Mesenchymal stem cell (in vitro differentiated cells and primary cell): ENCODE measurements around the gene ANKRD26.

Experiments used
- DNase-seq: peaks from one replicate; pipeline ENCODE4 v3.0.0-alpha.2; 2013
- H2AFZ ChIP-seq: one replicate; pipeline ENCODE4 v1.6.1; 2013; ENCODE audit warnings: low read depth, mild to moderate bottlenecking, control low read depth, inconsistent platforms, low read length, moderate library complexity
- H2AK5ac ChIP-seq: 2 replicates; pipeline ENCODE4 v1.6.1; 2013; ENCODE audit warnings: low read length, moderate library complexity, mild to moderate bottlenecking, inconsistent platforms; ENCODE audit not compliant: severe bottlenecking
- H2BK120ac ChIP-seq: one replicate; pipeline ENCODE4 v1.6.1; 2013; ENCODE audit warnings: low read depth, mild to moderate bottlenecking, inconsistent platforms, low read length, moderate library complexity
- H2BK12ac ChIP-seq, 2 experiments: one replicate each; pipeline ENCODE4 v1.6.1; 2013; ENCODE audit warnings: inconsistent platforms in 2 of 2, low read length in 2 of 2, mild to moderate bottlenecking in 2 of 2, moderate library complexity in 2 of 2, control low read depth in 1 of 2
- H2BK15ac ChIP-seq: one replicate; pipeline ENCODE4 v1.6.1; 2013; ENCODE audit warnings: mild to moderate bottlenecking, low read depth, inconsistent platforms; ENCODE audit not compliant: poor library complexity, severe bottlenecking
- H2BK5ac ChIP-seq: 2 replicates; pipeline ENCODE4 v1.6.1; 2013; ENCODE audit warnings: low read depth, mild to moderate bottlenecking, low read length, control low read depth, inconsistent platforms; ENCODE audit not compliant: poor library complexity, severe bottlenecking
- H3K14ac ChIP-seq, 2 experiments: one replicate each; pipeline ENCODE4 v1.6.1; 2013; ENCODE audit warnings: inconsistent platforms in 2 of 2, low read length in 2 of 2, control low read depth in 1 of 2, mild to moderate bottlenecking in 1 of 2, moderate library complexity in 1 of 2
- H3K18ac ChIP-seq, 2 experiments: one replicate each; pipeline ENCODE4 v1.6.1; 2013; ENCODE audit warnings: inconsistent platforms in 2 of 2, low read length in 2 of 2, control low read depth in 1 of 2, low read depth in 1 of 2, mild to moderate bottlenecking in 1 of 2
- H3K23ac ChIP-seq, 2 experiments: one replicate each; pipeline ENCODE4 v1.6.1; 2013; ENCODE audit warnings: inconsistent platforms in 2 of 2, low read length in 2 of 2, mild to moderate bottlenecking in 2 of 2, moderate library complexity in 2 of 2, control low read depth in 1 of 2
- H3K27ac ChIP-seq: 2 replicates; pipeline ENCODE4 v1.5.1; 2013; ENCODE audit warnings: mild to moderate bottlenecking, moderate library complexity, low read length, control low read depth, inconsistent platforms; ENCODE audit not compliant: poor library complexity, severe bottlenecking
- H3K27me3 ChIP-seq, 2 experiments: 2 replicates each; pipeline versions ENCODE4 v1.6.1 to v1.7.0; 2013; ENCODE audit warnings: low read length in 2 of 2, mild to moderate bottlenecking in 2 of 2, moderate library complexity in 2 of 2, control low read depth in 1 of 2, inconsistent platforms in 1 of 2; ENCODE audit not compliant: control insufficient read depth in 1 of 2, insufficient read depth in 1 of 2
- H3K36me3 ChIP-seq, 2 experiments: 2 replicates each; pipeline versions ENCODE4 v1.6.1 to v1.7.0; 2013; ENCODE audit warnings: low read length in 2 of 2, control low read depth in 1 of 2, inconsistent platforms in 1 of 2, low read depth in 1 of 2, mild to moderate bottlenecking in 1 of 2; ENCODE audit not compliant: insufficient read depth in 2 of 2, control insufficient read depth in 1 of 2
- H3K4ac ChIP-seq, 2 experiments: one replicate each; pipeline ENCODE4 v1.6.1; 2013; ENCODE audit warnings: inconsistent platforms in 2 of 2, low read length in 2 of 2, mild to moderate bottlenecking in 2 of 2, moderate library complexity in 2 of 2, control low read depth in 1 of 2, low read depth in 1 of 2
- H3K4me1 ChIP-seq: 2 replicates; pipeline ENCODE4 v1.6.1; 2013; ENCODE audit warnings: low read depth, low read length, control low read depth; ENCODE audit not compliant: control insufficient read depth, insufficient read depth
- H3K4me2 ChIP-seq: 2 replicates; pipeline ENCODE4 v1.6.1; 2013; ENCODE audit warnings: low read length, mild to moderate bottlenecking, inconsistent platforms; ENCODE audit not compliant: poor library complexity, severe bottlenecking
- H3K4me3 ChIP-seq, 2 experiments: 2 replicates each; pipeline versions ENCODE4 v1.5.1 to v1.7.0; 2013; ENCODE audit warnings: low read length in 2 of 2, mild to moderate bottlenecking in 2 of 2, control low read depth in 1 of 2, low read depth in 1 of 2; ENCODE audit not compliant: insufficient read depth in 1 of 2
- H3K79me1 ChIP-seq: replicated peaks from 2 replicates; pipeline ENCODE4 v1.6.1; 2013; ENCODE audit warnings: mild to moderate bottlenecking, control low read depth, low read length, inconsistent platforms; ENCODE audit not compliant: poor library complexity, severe bottlenecking
- H3K9ac ChIP-seq: 2 replicates; pipeline ENCODE4 v1.7.0; 2013; ENCODE audit warnings: mild to moderate bottlenecking, low read length, moderate library complexity
- H3K9me3 ChIP-seq: 2 replicates; pipeline ENCODE4 v1.7.0; 2013; ENCODE audit warnings: mild to moderate bottlenecking, low read length; ENCODE audit not compliant: control insufficient read depth
- H4K8ac ChIP-seq: one replicate; pipeline ENCODE4 v1.6.1; 2013; ENCODE audit warnings: inconsistent platforms, mild to moderate bottlenecking, low read length, moderate library complexity
- H4K91ac ChIP-seq: one replicate; pipeline ENCODE4 v1.6.1; 2013; ENCODE audit warnings: mild to moderate bottlenecking, low read length, inconsistent platforms
- WGBS: methylation state at CpG from one replicate; pipeline ENCODE4 v1.1.7; 2013; ENCODE audit warnings: mixed read lengths; 5-methylcytosine and 5-hydroxymethylcytosine counted together

The ANKRD26 gene

GRCh38 chr10:26981232-26981824 lies 119.0 kb downstream of the ANKRD26 start:
- no peaks in the 10 kb centered on the region for H3K9me3 ChIP-seq
- H2BK12ac ChIP-seq = no peak overlapping the region
- DNase-seq = no peak
- no peak overlapping the region for H2BK120ac ChIP-seq
- H3K23ac ChIP-seq = no peak overlapping the region
- no peak overlapping the region for H2AK5ac ChIP-seq
- no peak overlapping the region for H3K9ac ChIP-seq
- H3K18ac ChIP-seq = no peak overlapping the region
- H4K91ac ChIP-seq = no peak overlapping the region
- no peak overlapping the region for H3K4ac ChIP-seq
- H2BK5ac ChIP-seq = no peak overlapping the region
- H2AFZ ChIP-seq = no peak overlapping the region
- H3K4me2 ChIP-seq = no peak overlapping the region
- H3K4me3 ChIP-seq = no peak overlapping the region
- H3K14ac ChIP-seq = no peak overlapping the region
- H3K27ac ChIP-seq = no peak overlapping the region
- no peak overlapping the region for H2BK15ac ChIP-seq
- H3K27me3 ChIP-seq = no peaks in the 10 kb centered on the region
- H3K79me1 ChIP-seq = no peaks in the 10 kb centered on the region
- H3K36me3 ChIP-seq = no peaks in the 10 kb centered on the region
- 87% methylated on average over 3 of the region's 4 CpGs for WGBS
- no peak overlapping the region for H4K8ac ChIP-seq
- no peaks in the 10 kb centered on the region for H3K4me1 ChIP-seq

GRCh38 chr10:26978519-26978918 lies 121.8 kb downstream of the ANKRD26 start:
- Histone ChIP-seq H3K9me3 (no peaks in the 10 kb centered on the region), H3K23ac (no peak overlapping the region), H2AFZ (no peak overlapping the region), H2BK15ac (no peak overlapping the region), H3K4me1 (no peaks in the 10 kb centered on the region), H2AK5ac (no peak overlapping the region), H4K8ac (no peak overlapping the region), H3K27me3 (no peaks in the 10 kb centered on the region), H3K9ac (no peak overlapping the region), H3K36me3 (no peaks in the 10 kb centered on the region), H4K91ac (no peak overlapping the region), H3K18ac (no peak overlapping the region), H3K79me1 (no peaks in the 10 kb centered on the region), H3K27ac (no peak overlapping the region), H2BK120ac (no peak overlapping the region), H3K14ac (no peak overlapping the region), H3K4me2 (no peak overlapping the region), H2BK12ac (no peak overlapping the region), H2BK5ac (no peak overlapping the region), H3K4ac (no peak overlapping the region), H3K4me3 (no peak overlapping the region)
- WGBS = 85% methylated on average over 2 of the region's 4 CpGs
- DNase-seq = no peak

- Histone ChIP-seq H3K14ac (no peak overlapping the region), H2AFZ (no peak overlapping the region), H3K18ac (no peak overlapping the region), H3K4me3 (no peak overlapping the region), H3K79me1 (no peaks in the 10 kb centered on the region), H3K23ac (no peak overlapping the region), H3K9ac (no peak overlapping the region), H3K9me3 (no peaks in the 10 kb centered on the region), H4K91ac (no peak overlapping the region), H3K27ac (no peak overlapping the region), H3K4me1 (no peaks in the 10 kb centered on the region), H3K27me3 (no peaks in the 10 kb centered on the region), H2BK120ac (no peak overlapping the region), H2BK5ac (no peak overlapping the region), H3K36me3 (no peaks in the 10 kb centered on the region), H2BK15ac (no peak overlapping the region), H4K8ac (no peak overlapping the region), H2BK12ac (no peak overlapping the region), H3K4me2 (no peak overlapping the region), H3K4ac (no peak overlapping the region), H2AK5ac (no peak overlapping the region)
- 69% methylated on average over 2 of the region's 2 CpGs for WGBS
- DNase-seq = no peak
Measured at GRCh38 chr10:26977635-26978034, 122.7 kb downstream of the ANKRD26 start.

- WGBS = 100% methylated on average over 4 of the region's 4 CpGs
- H3K23ac ChIP-seq = no peak overlapping the region
- no peak overlapping the region for H2AFZ ChIP-seq
- no peak overlapping the region for H3K18ac ChIP-seq
- no peak overlapping the region for H2BK120ac ChIP-seq
- no peak overlapping the region for H2BK12ac ChIP-seq
- no peak overlapping the region for H4K8ac ChIP-seq
- no peaks in the 10 kb centered on the region for H3K9me3 ChIP-seq
- H3K9ac ChIP-seq = no peak overlapping the region
- no peak overlapping the region for H2BK15ac ChIP-seq
- H3K4ac ChIP-seq = no peak overlapping the region
- no peak overlapping the region for H2BK5ac ChIP-seq
- no peak for DNase-seq
- H3K27ac ChIP-seq = no peak overlapping the region
- no peaks in the 10 kb centered on the region for H3K27me3 ChIP-seq
- no peak overlapping the region for H2AK5ac ChIP-seq
- no peak overlapping the region for H3K4me2 ChIP-seq
- no peak overlapping the region for H4K91ac ChIP-seq
- H3K4me1 ChIP-seq = no peaks in the 10 kb centered on the region
- no peak overlapping the region for H3K14ac ChIP-seq
- peaks cover 0 to 10% of the 10 kb centered on the region in 2 experiments for H3K36me3 ChIP-seq
- H3K4me3 ChIP-seq = no peak overlapping the region
- no peaks in the 10 kb centered on the region for H3K79me1 ChIP-seq
Measured at GRCh38 chr10:26970667-26971066, 129.6 kb downstream of the ANKRD26 start.
